Peyer's patch (tissue), 4 donors: ENCODE data around the gene RBM15.

ENCODE experiments used
- CTCF ChIP-seq, 6 experiments: fragments of 450-650 bp in 4 of 6; fragments of 200-600 bp in 2 of 6; sonication (generic) in 1 of 6; IDR thresholded peaks; one replicate each; pipeline ENCODE4 v1.5.1; 2017 to 2019; ENCODE audit warnings: antibody characterized with exemption in 6 of 6, mild to moderate bottlenecking in 3 of 6, moderate library complexity in 1 of 6
- POLR2A ChIP-seq, 2 donors: fragments of 450-650 bp; IDR thresholded peaks; one replicate each; pipeline ENCODE4 v1.5.1; 2017; ENCODE audit warnings: antibody characterized with exemption in 2 of 2, mild to moderate bottlenecking in 2 of 2, moderate library complexity in 2 of 2

GRCh38 chr1:110305900-110306420 is 33.2 kb upstream of the RBM15 start:
- no peak for TF ChIP-seq CTCF (IDR thresholded peaks at IDR 0.05)
- TF ChIP-seq POLR2A (IDR thresholded peaks at IDR 0.05), result no peak
